GM12892 (cell line): ENCODE measurements around the gene AQP7.

Experiments
- POLR2A ChIP-seq: IDR thresholded peaks from 2 replicates; pipeline ENCODE4 v1.6.1; 2011; ENCODE audit warnings: low read depth, low read length, control low read depth
- POLR2AphosphoS5 ChIP-seq: IDR thresholded peaks from 2 replicates; pipeline ENCODE4 v1.6.1; 2011; ENCODE audit warnings: low read depth, low read length, control low read depth

- no peak for TF ChIP-seq POLR2A
- TF ChIP-seq POLR2AphosphoS5, result no peak
Measured at GRCh38 chr9:33446946-33447798, 44.8 kb upstream of the AQP7 start, which contains the start of gene AQP3.
